Testis (tissue), 3 donors: Measurements from ENCODE around the gene TIAM2. TPM values are rescaled to one million over a fixed set of nuclear protein-coding genes. Genes with fewer than 3 reads are reported as not detected.

Experiments
- DNase-seq: peaks from one replicate; pipeline ENCODE4 v3.0.0-alpha.2; 2019
- H3K27ac ChIP-seq, 2 donors: fragments of 200-600 bp; sonication (generic); one replicate each; pipeline ENCODE4 v1.5.1; 2019
- H3K27me3 ChIP-seq: fragments of 200-600 bp; sonication (generic); one replicate; pipeline ENCODE4 v1.5.1; 2019
- H3K36me3 ChIP-seq: fragments of 200-600 bp; sonication (generic); one replicate; pipeline ENCODE4 v1.5.1; 2017; ENCODE audit warnings: low read depth; ENCODE audit errors: missing control alignments
- H3K4me1 ChIP-seq: fragments of 200-600 bp; sonication (generic); one replicate; pipeline ENCODE4 v1.5.1; 2019
- H3K4me3 ChIP-seq, 2 donors: fragments of 200-600 bp; sonication (generic); one replicate each; pipeline ENCODE4 v1.5.1; 2017 to 2019
- H3K9me3 ChIP-seq: fragments of 200-600 bp; sonication (generic); one replicate; pipeline ENCODE4 v1.5.1; 2017
- POLR2A ChIP-seq: fragments of 450-650 bp; IDR thresholded peaks from one replicate; pipeline ENCODE4 v1.6.1; 2017; ENCODE audit warnings: antibody characterized with exemption, mild to moderate bottlenecking, moderate library complexity
- WGBS, 2 donors: methylation state at CpG; one replicate each; pipeline ENCODE4 v1.1.5; 2018; 5-methylcytosine and 5-hydroxymethylcytosine counted together
- intact Hi-C: fragments of 100-400 bp; cut with DNase I; formaldehyde crosslinking; loops from one replicate; pipeline ENCODE4 v1.15.1; 2023; ENCODE audit warnings: low total_unique reads
- polyA plus RNA-seq: library from polyadenylated mRNA; stranded (reverse); fragments of 350-450 nt; fragmentation: Illumina TruSeq; extraction: RNeasy Lipid Tissue Mini Kit (QIAGEN cat#74804); gene quantifications from one replicate; pipeline ENCODE4 v1.2.3, GENCODE V29; 2014; ENCODE audit warnings: low read depth, low replicate concordance; ENCODE audit not compliant: insufficient read depth
- total RNA-seq, 2 donors: library from RNA; depleted of rRNA; stranded (reverse); fragments of >200 nt; gene quantifications; one replicate each; pipeline ENCODE4 v1.2.3, GENCODE V29; 2016
- TF ChIP-seq, protein P1 (sequence below), 3 experiments: fragments of 450-650 bp in 2 of 3; fragments of 200-600 bp in 1 of 3; sonication (generic) in 1 of 3; IDR thresholded peaks; one replicate each; pipeline ENCODE4 v1.5.1; 2016 to 2019; ENCODE audit warnings: antibody characterized with exemption in 3 of 3, mild to moderate bottlenecking in 2 of 3, moderate library complexity in 1 of 3

Gene TIAM2
- total and polyA plus RNA-seq, 3 donors from 2014 or later: 22.7 to 43.8 (median 38.0) TPM

DNA sequence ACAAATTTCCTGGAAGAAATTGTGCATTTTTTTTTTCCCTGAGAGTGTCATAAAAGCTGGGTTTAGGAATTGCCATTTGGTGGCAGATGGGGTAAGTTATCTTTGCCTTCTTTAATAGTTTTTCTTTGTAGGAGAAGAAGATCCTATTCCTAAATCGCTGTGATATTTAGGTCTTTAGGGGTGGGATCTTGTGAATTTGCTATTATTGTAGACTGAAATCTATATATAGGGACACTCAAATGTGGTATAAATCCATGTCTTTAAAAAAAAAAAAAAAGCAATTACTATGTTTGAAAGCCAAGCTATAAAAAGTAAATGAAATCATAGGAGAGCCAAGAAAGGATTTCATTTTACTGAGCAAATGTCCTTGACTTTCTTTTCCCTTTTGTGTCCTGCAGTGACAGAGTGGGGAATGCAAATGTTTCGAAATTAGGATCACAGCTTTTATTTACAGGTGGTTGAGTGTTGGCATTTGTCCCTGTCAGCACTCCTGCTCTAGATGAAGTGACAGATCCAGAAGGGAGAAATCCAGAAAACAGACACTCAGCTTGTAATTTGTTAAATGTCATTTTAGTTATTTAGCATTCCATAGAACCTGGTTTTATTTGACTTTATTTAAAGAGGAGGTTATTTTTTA is 29.4 kb downstream of the TIAM2 start:
- no peak for DNase-seq
- 70 to 76% methylated on average over 2 of the region's 2 CpGs for WGBS, 2 donors
- no peaks in the 10 kb centered on the region for H3K9me3 ChIP-seq
- intact Hi-C loops: no loop called here
- H3K36me3 ChIP-seq: no peaks in the 10 kb centered on the region
- TF ChIP-seq POLR2A: no peak
- TF ChIP-seq, protein P1, sequence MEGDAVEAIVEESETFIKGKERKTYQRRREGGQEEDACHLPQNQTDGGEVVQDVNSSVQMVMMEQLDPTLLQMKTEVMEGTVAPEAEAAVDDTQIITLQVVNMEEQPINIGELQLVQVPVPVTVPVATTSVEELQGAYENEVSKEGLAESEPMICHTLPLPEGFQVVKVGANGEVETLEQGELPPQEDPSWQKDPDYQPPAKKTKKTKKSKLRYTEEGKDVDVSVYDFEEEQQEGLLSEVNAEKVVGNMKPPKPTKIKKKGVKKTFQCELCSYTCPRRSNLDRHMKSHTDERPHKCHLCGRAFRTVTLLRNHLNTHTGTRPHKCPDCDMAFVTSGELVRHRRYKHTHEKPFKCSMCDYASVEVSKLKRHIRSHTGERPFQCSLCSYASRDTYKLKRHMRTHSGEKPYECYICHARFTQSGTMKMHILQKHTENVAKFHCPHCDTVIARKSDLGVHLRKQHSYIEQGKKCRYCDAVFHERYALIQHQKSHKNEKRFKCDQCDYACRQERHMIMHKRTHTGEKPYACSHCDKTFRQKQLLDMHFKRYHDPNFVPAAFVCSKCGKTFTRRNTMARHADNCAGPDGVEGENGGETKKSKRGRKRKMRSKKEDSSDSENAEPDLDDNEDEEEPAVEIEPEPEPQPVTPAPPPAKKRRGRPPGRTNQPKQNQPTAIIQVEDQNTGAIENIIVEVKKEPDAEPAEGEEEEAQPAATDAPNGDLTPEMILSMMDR (IDR thresholded peaks at IDR 0.05): no peak
- no peaks in the 10 kb centered on the region for H3K27me3 ChIP-seq
- peaks cover 8% of the 10 kb centered on the region for H3K4me1 ChIP-seq
- H3K4me3 ChIP-seq: no peak overlapping the region
- H3K27ac ChIP-seq: no peak overlapping the region

DNA sequence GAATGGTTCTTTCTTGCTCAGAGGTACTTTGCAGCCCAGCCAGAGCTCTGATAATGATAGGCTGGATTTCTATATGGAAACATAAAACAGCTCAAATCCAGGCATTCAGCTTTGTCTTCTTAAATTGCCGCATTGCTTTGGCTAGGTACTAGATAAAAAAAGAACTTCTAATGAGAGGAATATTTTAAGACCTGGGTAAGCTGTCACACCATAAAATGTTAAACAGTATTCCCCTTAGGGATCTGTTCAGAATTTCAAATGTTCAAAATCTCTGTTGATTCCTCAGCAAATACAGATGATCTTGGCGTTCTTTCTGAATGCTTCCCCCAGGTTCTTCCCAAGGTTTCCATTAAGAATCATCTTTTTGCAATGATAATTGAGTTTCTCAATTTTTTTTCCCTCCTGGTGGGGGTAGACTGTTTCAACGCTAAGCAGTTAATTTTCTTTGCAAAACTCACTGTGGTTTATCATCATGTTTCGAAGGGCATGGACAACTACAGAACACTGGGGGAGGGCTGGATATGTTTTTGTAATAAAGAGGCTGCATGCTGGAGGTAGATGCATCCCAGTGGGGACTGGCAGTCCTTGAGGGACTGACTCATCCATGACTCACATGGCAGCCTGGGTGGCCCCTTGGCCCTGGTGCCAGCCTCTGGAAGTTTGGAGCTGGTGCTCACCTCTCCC is 31.0 kb downstream of the TIAM2 start:
- no peak for TF ChIP-seq POLR2A
- TF ChIP-seq, protein P1 (IDR thresholded peaks at IDR 0.05): no peak
- Histone ChIP-seq H3K36me3 (no peaks in the 10 kb centered on the region), H3K27me3 (no peaks in the 10 kb centered on the region), H3K4me1 (peaks cover 8% of the 10 kb centered on the region), H3K9me3 (no peaks in the 10 kb centered on the region), H3K4me3 (no peak overlapping the region), H3K27ac (no peak overlapping the region)
- DNase-seq: no peak
- WGBS, 2 donors: 54 to 67% methylated on average over 4 of the region's 4 CpGs
- intact Hi-C loops: no loop called here

GRCh38 chr6:155026706-155027045 is 31.6 kb downstream of the TIAM2 start:
- peaks cover 8% of the 10 kb centered on the region for H3K4me1 ChIP-seq
- WGBS, 2 donors: 75 to 77% methylated on average over 4 of the region's 4 CpGs

GRCh38 chr6:155030148-155030720 is 35.1 kb downstream of the TIAM2 start:
- H3K9me3 ChIP-seq: no peaks in the 10 kb centered on the region
- H3K27me3 ChIP-seq: no peaks in the 10 kb centered on the region
- no peak overlapping the region for H3K27ac ChIP-seq
- DNase-seq: no peak
- no peak overlapping the region for H3K4me3 ChIP-seq
- H3K4me1 ChIP-seq: peaks cover 8% of the 10 kb centered on the region
- intact Hi-C loops: no loop called here
- TF ChIP-seq POLR2A: no peak
- TF ChIP-seq, protein P1 (IDR thresholded peaks at IDR 0.05): no peak
- 64 to 71% methylated on average over 8 of the region's 8 CpGs for WGBS, 2 donors
- no peaks in the 10 kb centered on the region for H3K36me3 ChIP-seq

More at GRCh38 chr6:155026706-155027045, 31.6 kb downstream of the TIAM2 start:
- Histone ChIP-seq H3K27me3 (no peaks in the 10 kb centered on the region), H3K36me3 (no peaks in the 10 kb centered on the region), H3K4me3 (no peak overlapping the region), H3K9me3 (no peaks in the 10 kb centered on the region), H3K27ac (no peak overlapping the region)
- intact Hi-C loops: no loop called here
- no peak for DNase-seq
- TF ChIP-seq, protein P1 (IDR thresholded peaks at IDR 0.05): no peak
- TF ChIP-seq POLR2A: no peak
